ENCODE data around the gene NOB1. TPM values are rescaled to one million over a fixed set of nuclear protein-coding genes. Genes with fewer than 3 reads are reported as not detected.

NOB1 gene
- total and polyA plus RNA-seq, 9 of the 15 experiments (the other 6 are each of a cell fraction or from before 2014, with no cell fraction given): 42.4 to 148 (median 116) TPM

DNA sequence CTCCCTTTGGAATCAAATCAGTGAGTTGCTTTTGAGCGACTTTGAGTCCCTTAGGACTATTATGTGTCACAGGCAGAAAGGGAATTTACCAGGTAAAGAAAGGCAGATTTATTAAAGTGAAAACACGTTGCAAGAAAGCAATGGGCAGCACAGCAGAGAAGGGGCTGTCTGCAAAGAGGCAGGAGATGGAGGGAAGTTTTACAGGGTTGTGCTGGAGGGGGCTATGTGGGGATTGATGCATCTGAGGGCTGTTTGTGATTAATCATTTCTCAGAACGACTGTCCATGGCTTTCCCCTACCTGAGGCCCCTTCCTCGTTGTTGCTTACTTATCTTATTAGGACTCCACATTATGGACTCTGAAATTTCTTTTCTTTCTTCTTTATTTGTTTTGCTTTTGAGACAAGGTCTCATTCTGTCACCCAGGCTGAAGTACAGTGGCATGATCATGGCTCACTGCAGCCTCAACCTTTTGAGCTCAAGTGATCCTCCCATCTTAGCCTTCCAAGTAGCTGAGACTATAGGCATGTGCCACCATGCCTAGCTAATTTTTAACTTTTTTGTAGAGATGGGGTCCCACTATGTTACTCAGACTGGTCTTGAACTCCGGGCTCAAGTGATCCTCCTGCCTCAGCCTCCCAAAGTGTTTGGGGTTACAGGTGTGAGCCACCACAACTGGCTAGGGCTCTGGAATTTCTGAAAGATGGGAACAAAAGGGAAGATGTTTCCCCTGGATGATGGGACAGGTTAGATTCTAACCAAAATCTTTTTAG lies 12.9 kb upstream of the NOB1 start:
- Histone ChIP-seq H3K79me2 (ENCODE audit: control insufficient read depth, insufficient read depth, low read length) (peaks cover 45% of the 10 kb centered on the region), H3K4me3 (no peak overlapping the region), H3K36me3 (ENCODE audit: control insufficient read depth, insufficient read depth, low read length) (no peaks in the 10 kb centered on the region), H3K4me1 (replicated peaks in 1 of 2; ENCODE audit: control insufficient read depth in 2 of 2, insufficient read depth in 2 of 2, low read length in 2 of 2) (peaks cover 0 to 9% of the 10 kb centered on the region in 2 experiments; a peak in 4 of 5 replicates), H3K27me3 (ENCODE audit: control insufficient read depth in 2 of 2, insufficient read depth in 2 of 2, low read length in 2 of 2) (no peaks in the 10 kb centered on the region), H4K20me1 (replicated peaks; ENCODE audit: control insufficient read depth, insufficient read depth, low read length) (0 out of 2 replicates have a peak, but pooled peaks cover 4% of the 10 kb centered on the region), H3K9me1 (ENCODE audit: control insufficient read depth, insufficient read depth, low read length) (peaks cover 2% of the 10 kb centered on the region), H3K9ac (ENCODE audit: insufficient read depth in 1 of 2, low read depth in 2 of 2, low read length in 2 of 2) (no peak overlapping the region), H3K4me2 (ENCODE audit: insufficient read depth, low read length) (no peak overlapping the region), H2AFZ (ENCODE audit: low read depth, low read length) (no peak overlapping the region), H3K27ac (ENCODE audit: extremely low read depth, low read depth, low read length) (no peak overlapping the region), H3K9me3 (replicated peaks; ENCODE audit: control insufficient read depth, insufficient read depth, low read depth, low read length) (no peaks in the 10 kb centered on the region)
- FAIRE-seq: no peak
- no peak for TF ChIP-seq EP300 (IDR thresholded peaks at IDR 0.05; ENCODE audit: low read length)
- no peak for TF ChIP-seq SMARCA4 (IDR thresholded peaks at IDR 0.05)
- TF ChIP-seq LCOR (CRISPR knock-in tag; IDR thresholded peaks at IDR 0.05): no peak
- TF ChIP-seq HMG20B (CRISPR knock-in tag; IDR thresholded peaks at IDR 0.05): no peak
- no peak for TF ChIP-seq ZNF140 (CRISPR knock-in tag; IDR thresholded peaks at IDR 0.05)
- TF ChIP-seq XRCC3 (IDR thresholded peaks at IDR 0.05): no peak
- TF ChIP-seq MYNN (IDR thresholded peaks at IDR 0.05): no peak
- TF ChIP-seq MYNN (CRISPR knock-in tag; IDR thresholded peaks at IDR 0.05): no peak
- TF ChIP-seq, protein P1, sequence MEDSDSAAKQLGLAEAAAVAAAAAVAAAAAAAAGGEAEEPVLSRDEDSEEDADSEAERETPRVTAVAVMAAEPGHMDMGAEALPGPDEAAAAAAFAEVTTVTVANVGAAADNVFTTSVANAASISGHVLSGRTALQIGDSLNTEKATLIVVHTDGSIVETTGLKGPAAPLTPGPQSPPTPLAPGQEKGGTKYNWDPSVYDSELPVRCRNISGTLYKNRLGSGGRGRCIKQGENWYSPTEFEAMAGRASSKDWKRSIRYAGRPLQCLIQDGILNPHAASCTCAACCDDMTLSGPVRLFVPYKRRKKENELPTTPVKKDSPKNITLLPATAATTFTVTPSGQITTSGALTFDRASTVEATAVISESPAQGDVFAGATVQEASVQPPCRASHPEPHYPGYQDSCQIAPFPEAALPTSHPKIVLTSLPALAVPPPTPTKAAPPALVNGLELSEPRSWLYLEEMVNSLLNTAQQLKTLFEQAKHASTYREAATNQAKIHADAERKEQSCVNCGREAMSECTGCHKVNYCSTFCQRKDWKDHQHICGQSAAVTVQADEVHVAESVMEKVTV (CRISPR knock-in tag; IDR thresholded peaks at IDR 0.05): no peak
- TF ChIP-seq HLTF (IDR thresholded peaks at IDR 0.05): no peak
- TF ChIP-seq POLR3A (IDR thresholded peaks at IDR 0.05; ENCODE audit: borderline replicate concordance, extremely low read depth, insufficient read depth, insufficient read length): no peak
- no peak for TF ChIP-seq HNRNPUL1 (IDR thresholded peaks at IDR 0.05; ENCODE audit: low read length)
- no peak for TF ChIP-seq KDM4B (IDR thresholded peaks at IDR 0.05; ENCODE audit: borderline replicate concordance in 2 of 2, low read depth in 1 of 2)
- no peak for TF ChIP-seq ZNF583 (CRISPR knock-in tag; IDR thresholded peaks at IDR 0.05)
- TF ChIP-seq JUN (IDR thresholded peaks at IDR 0.05; ENCODE audit: borderline replicate concordance, low read depth, low read length): no peak
- TF ChIP-seq JUN (CRISPR knock-in tag; IDR thresholded peaks at IDR 0.05; ENCODE audit: borderline replicate concordance): no peak
- no peak for TF ChIP-seq E2F4 (CRISPR knock-in tag; IDR thresholded peaks at IDR 0.05; ENCODE audit: low read depth)
- TF ChIP-seq TARDBP (IDR thresholded peaks at IDR 0.05): no peak
- BruUV-seq (replicated peaks): no TSS peak
- intact Hi-C loops (cut with micrococcal nuclease): no loop called here
- in situ Hi-C loops (cut with MboI): no loop called here
- ChIA-PET POLR2A (interaction anchor here (0.6 kb wide), 1 partner anchor 170 kb away, joined by 3 read pairs; no protein-coding TSS in a partner anchor), CTCF (ENCODE audit: low intra/inter-chr PET ratio) (no interaction called here)
- no peak for DNase-seq (ENCODE audit: extremely low read depth in 1 of 4, low spot score in 3 of 4)
- ATAC-seq: no peak
- WGBS (ENCODE audit: insufficient coverage, low coverage, missing lambda C conversion rate): 41% methylated on average over 5 of the region's 5 CpGs

All from K562 (cell line).